ENCODE measurements around the gene EFNA1.

DNA sequence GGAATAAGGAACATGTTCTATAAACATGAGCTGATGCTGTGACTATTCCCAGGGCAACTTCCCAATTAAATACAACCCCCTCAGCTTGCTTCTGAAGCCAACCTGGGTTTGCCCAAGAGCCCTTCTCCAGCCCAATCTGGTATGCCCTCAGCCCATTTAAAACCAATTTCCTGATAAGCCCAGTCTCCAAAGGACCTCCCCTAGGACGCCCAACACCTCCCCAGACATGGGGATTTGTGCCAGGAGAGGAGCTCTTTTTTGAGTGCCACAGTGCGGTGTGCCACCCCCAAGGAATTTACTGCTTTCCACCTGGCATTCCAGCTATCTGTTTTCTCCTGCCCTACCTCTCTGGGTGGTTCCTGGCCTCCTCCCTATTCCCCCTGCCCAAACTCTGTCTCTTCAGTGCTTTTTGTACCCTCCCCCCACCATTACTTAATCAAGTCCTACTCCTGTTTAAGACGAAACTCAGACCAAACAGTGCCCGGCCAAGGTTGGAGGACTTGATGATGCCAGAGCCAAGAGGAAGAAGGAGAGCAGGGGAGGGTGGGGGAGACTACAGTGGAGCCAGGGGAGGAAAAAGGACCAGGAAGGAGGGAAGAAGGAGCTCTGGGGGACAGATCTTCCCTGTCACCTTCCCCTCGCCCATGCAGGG lies 11.4 kb upstream of the EFNA1 start:
- TF ChIP-seq, protein P1, sequence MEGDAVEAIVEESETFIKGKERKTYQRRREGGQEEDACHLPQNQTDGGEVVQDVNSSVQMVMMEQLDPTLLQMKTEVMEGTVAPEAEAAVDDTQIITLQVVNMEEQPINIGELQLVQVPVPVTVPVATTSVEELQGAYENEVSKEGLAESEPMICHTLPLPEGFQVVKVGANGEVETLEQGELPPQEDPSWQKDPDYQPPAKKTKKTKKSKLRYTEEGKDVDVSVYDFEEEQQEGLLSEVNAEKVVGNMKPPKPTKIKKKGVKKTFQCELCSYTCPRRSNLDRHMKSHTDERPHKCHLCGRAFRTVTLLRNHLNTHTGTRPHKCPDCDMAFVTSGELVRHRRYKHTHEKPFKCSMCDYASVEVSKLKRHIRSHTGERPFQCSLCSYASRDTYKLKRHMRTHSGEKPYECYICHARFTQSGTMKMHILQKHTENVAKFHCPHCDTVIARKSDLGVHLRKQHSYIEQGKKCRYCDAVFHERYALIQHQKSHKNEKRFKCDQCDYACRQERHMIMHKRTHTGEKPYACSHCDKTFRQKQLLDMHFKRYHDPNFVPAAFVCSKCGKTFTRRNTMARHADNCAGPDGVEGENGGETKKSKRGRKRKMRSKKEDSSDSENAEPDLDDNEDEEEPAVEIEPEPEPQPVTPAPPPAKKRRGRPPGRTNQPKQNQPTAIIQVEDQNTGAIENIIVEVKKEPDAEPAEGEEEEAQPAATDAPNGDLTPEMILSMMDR (IDR thresholded peaks at IDR 0.05; ENCODE audit: poor library complexity, severe bottlenecking): no peak
- TF ChIP-seq SMC3 (conservative IDR thresholded peaks at IDR 0.05; ENCODE audit: poor library complexity) (no peak), EZH2 (IDR thresholded peaks at IDR 0.05; ENCODE audit: borderline replicate concordance, insufficient read depth, low read length, poor library complexity, severe bottlenecking) (no peak), RAD21 (conservative IDR thresholded peaks at IDR 0.05) (no peak), POLR2AphosphoS5 (IDR thresholded peaks at IDR 0.05) (no peak), EP300 (conservative IDR thresholded peaks at IDR 0.05; ENCODE audit: poor library complexity, severe bottlenecking) (no peak), MXI1 (conservative IDR thresholded peaks at IDR 0.05; ENCODE audit: poor library complexity, severe bottlenecking) (no peak), TAF1 (IDR thresholded peaks at IDR 0.05; ENCODE audit: low read depth) (no peak)
- TF ChIP-seq, protein P2, sequence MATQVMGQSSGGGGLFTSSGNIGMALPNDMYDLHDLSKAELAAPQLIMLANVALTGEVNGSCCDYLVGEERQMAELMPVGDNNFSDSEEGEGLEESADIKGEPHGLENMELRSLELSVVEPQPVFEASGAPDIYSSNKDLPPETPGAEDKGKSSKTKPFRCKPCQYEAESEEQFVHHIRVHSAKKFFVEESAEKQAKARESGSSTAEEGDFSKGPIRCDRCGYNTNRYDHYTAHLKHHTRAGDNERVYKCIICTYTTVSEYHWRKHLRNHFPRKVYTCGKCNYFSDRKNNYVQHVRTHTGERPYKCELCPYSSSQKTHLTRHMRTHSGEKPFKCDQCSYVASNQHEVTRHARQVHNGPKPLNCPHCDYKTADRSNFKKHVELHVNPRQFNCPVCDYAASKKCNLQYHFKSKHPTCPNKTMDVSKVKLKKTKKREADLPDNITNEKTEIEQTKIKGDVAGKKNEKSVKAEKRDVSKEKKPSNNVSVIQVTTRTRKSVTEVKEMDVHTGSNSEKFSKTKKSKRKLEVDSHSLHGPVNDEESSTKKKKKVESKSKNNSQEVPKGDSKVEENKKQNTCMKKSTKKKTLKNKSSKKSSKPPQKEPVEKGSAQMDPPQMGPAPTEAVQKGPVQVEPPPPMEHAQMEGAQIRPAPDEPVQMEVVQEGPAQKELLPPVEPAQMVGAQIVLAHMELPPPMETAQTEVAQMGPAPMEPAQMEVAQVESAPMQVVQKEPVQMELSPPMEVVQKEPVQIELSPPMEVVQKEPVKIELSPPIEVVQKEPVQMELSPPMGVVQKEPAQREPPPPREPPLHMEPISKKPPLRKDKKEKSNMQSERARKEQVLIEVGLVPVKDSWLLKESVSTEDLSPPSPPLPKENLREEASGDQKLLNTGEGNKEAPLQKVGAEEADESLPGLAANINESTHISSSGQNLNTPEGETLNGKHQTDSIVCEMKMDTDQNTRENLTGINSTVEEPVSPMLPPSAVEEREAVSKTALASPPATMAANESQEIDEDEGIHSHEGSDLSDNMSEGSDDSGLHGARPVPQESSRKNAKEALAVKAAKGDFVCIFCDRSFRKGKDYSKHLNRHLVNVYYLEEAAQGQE (IDR thresholded peaks at IDR 0.05; ENCODE audit: borderline replicate concordance): no peak

Measured in neural cell (in vitro differentiated cells).